HEK293 (cell line): ENCODE results near the gene ZDHHC14.

Experiments used
- CTCF ChIA-PET: fragments of 350-600 bp; formaldehyde crosslinking; extraction: SDS; loops from one replicate; lab custom pipeline; 2021; ENCODE audit warnings: antibody characterized with exemption; lab: Yijun Ruan, JAX
- POLR2A ChIA-PET: fragments of 300-600 bp; formaldehyde crosslinking; extraction: SDS; loops from one replicate; lab custom pipeline; 2020; ENCODE audit warnings: antibody characterized with exemption, inconsistent platforms; lab: Yijun Ruan, JAX
- H3K27ac ChIP-seq: fragments of 200-500 bp; sonication (Bioruptor generic); 2 replicates; pipeline ENCODE4 v1.5.1; 2014; ENCODE audit warnings: low read depth, low read length, control low read depth, inconsistent platforms; ENCODE audit errors: extremely low read depth
- H3K36me3 ChIP-seq, 2 experiments: fragments of 200-500 bp in 1 of 2; sonication (Bioruptor generic) in 1 of 2; 1 replicate in 1 of 2; 2 replicates in 1 of 2; pipeline ENCODE4 v1.5.1; 2014 to 2017; ENCODE audit warnings: inconsistent platforms in 2 of 2, low read length in 2 of 2; ENCODE audit not compliant: control insufficient read depth in 2 of 2, insufficient read depth in 1 of 2
- H3K4me1 ChIP-seq: fragments of 200-500 bp; sonication (Bioruptor generic); 2 replicates; pipeline ENCODE4 v1.5.1; 2014; ENCODE audit warnings: mild to moderate bottlenecking, low read length, inconsistent platforms; ENCODE audit not compliant: control insufficient read depth, insufficient read depth
- H3K4me3 ChIP-seq: 2 replicates; pipeline ENCODE4 v1.5.1; 2011; ENCODE audit warnings: low read depth, mild to moderate bottlenecking, control low read depth, low read length, moderate library complexity
- H3K9me3 ChIP-seq: fragments of 200-500 bp; sonication (Bioruptor generic); 2 replicates; pipeline ENCODE4 v1.5.1; 2014; ENCODE audit warnings: low read depth, low read length, inconsistent platforms; ENCODE audit not compliant: control insufficient read depth, insufficient read depth
- BCL11A ChIP-seq: fragments of 450-650 bp; formaldehyde crosslinking; IDR thresholded peaks from 2 replicates; pipeline ENCODE4 v1.5.1; 2016; ENCODE audit warnings: low read depth, missing biosample characterization, missing genetic modification characterization
- HOXD13 ChIP-seq: sonication (generic); formaldehyde crosslinking; IDR thresholded peaks from 2 replicates; pipeline ENCODE4 v1.8.0; 2022; ENCODE audit warnings: missing genetic modification reagents, borderline replicate concordance
- MEIS1 ChIP-seq: sonication (generic); formaldehyde crosslinking; IDR thresholded peaks from 2 replicates; pipeline ENCODE4 v1.8.1; 2022; ENCODE audit warnings: missing genetic modification reagents, mild to moderate bottlenecking, borderline replicate concordance
- MZF1 ChIP-seq: fragments of 450-650 bp; formaldehyde crosslinking; IDR thresholded peaks from 2 replicates; pipeline ENCODE4 v1.5.1; 2017; ENCODE audit warnings: missing biosample characterization, missing genetic modification characterization, borderline replicate concordance
- ZEB2 ChIP-seq: fragments of 450-650 bp; formaldehyde crosslinking; IDR thresholded peaks from 2 replicates; pipeline ENCODE4 v1.5.1; 2016; ENCODE audit warnings: missing biosample characterization, missing genetic modification characterization
- ZNF114 ChIP-seq: fragments of 450-650 bp; formaldehyde crosslinking; IDR thresholded peaks from 2 replicates; pipeline ENCODE4 v1.5.0; 2017; ENCODE audit warnings: missing biosample characterization, missing genetic modification characterization
- ZNF148 ChIP-seq: fragments of 450-650 bp; formaldehyde crosslinking; IDR thresholded peaks from 2 replicates; pipeline ENCODE4 v1.5.0; 2017; ENCODE audit warnings: missing biosample characterization, missing genetic modification characterization, borderline replicate concordance
- ZNF214 ChIP-seq: fragments of 450-650 bp; formaldehyde crosslinking; IDR thresholded peaks from 2 replicates; pipeline ENCODE4 v1.5.1; 2017; ENCODE audit warnings: missing biosample characterization, mild to moderate bottlenecking, missing genetic modification characterization, borderline replicate concordance
- ZNF26 ChIP-seq: fragments of 450-650 bp; formaldehyde crosslinking; IDR thresholded peaks from 2 replicates; pipeline ENCODE4 v1.5.1; 2016; ENCODE audit warnings: missing biosample characterization, missing genetic modification characterization
- ZNF426 ChIP-seq: fragments of 450-650 bp; formaldehyde crosslinking; IDR thresholded peaks from 2 replicates; pipeline ENCODE4 v1.5.1; 2017; ENCODE audit warnings: missing biosample characterization, missing genetic modification characterization, mild to moderate bottlenecking, inconsistent platforms, moderate library complexity
- ZNF473 ChIP-seq: fragments of 450-650 bp; formaldehyde crosslinking; IDR thresholded peaks from 2 replicates; pipeline ENCODE4 v1.5.1; 2017; ENCODE audit warnings: missing biosample characterization, missing genetic modification characterization
- ZNF530 ChIP-seq: fragments of 450-650 bp; formaldehyde crosslinking; IDR thresholded peaks from 2 replicates; pipeline ENCODE4 v1.5.1; 2016; ENCODE audit warnings: low read depth, missing biosample characterization, missing genetic modification characterization
- ZNF555 ChIP-seq: fragments of 450-650 bp; formaldehyde crosslinking; conservative IDR thresholded peaks from 2 replicates; pipeline ENCODE4 v1.5.1; 2017; ENCODE audit warnings: missing biosample characterization, mild to moderate bottlenecking, missing genetic modification characterization, inconsistent platforms
- ZNF596 ChIP-seq: fragments of 450-650 bp; IDR thresholded peaks from 2 replicates; pipeline ENCODE4 v1.5.0; 2018; ENCODE audit warnings: missing biosample characterization, mild to moderate bottlenecking, missing genetic modification characterization, moderate library complexity
- ZNF626 ChIP-seq: fragments of 450-650 bp; sonication (Bioruptor Pico); formaldehyde crosslinking; IDR thresholded peaks from 2 replicates; pipeline ENCODE4 v1.5.1; 2018; ENCODE audit warnings: missing biosample characterization, missing genetic modification characterization, inconsistent platforms
- ZNF677 ChIP-seq: fragments of 450-650 bp; IDR thresholded peaks from 2 replicates; pipeline ENCODE4 v1.5.0; 2018; ENCODE audit warnings: missing biosample characterization, mild to moderate bottlenecking, missing genetic modification characterization, moderate library complexity
- ZNF704 ChIP-seq: fragments of 450-650 bp; formaldehyde crosslinking; IDR thresholded peaks from 2 replicates; pipeline ENCODE4 v1.5.1; 2016; ENCODE audit warnings: missing biosample characterization, missing genetic modification characterization
- ZNF776 ChIP-seq: fragments of 450-650 bp; formaldehyde crosslinking; IDR thresholded peaks from 2 replicates; pipeline ENCODE4 v1.5.0; 2017; ENCODE audit warnings: missing biosample characterization, missing genetic modification characterization, borderline replicate concordance
- ZNF837 ChIP-seq: fragments of 450-650 bp; formaldehyde crosslinking; IDR thresholded peaks from 2 replicates; pipeline ENCODE4 v1.5.1; 2016; ENCODE audit warnings: missing biosample characterization, missing genetic modification characterization
- ZSCAN23 ChIP-seq: fragments of 450-650 bp; formaldehyde crosslinking; IDR thresholded peaks from 2 replicates; pipeline ENCODE4 v1.5.1; 2016; ENCODE audit warnings: missing biosample characterization, missing genetic modification characterization

ZDHHC14 gene

GRCh38 chr6:157411368-157411767 is 30.4 kb downstream of the ZDHHC14 start:
- Histone ChIP-seq H3K9me3 (no peaks in the 10 kb centered on the region), H3K36me3 (no peaks in the 10 kb centered on the region; a peak in 1 of 3 replicates), H3K4me1 (no peaks in the 10 kb centered on the region), H3K27ac (no peak overlapping the region), H3K4me3 (no peak overlapping the region)
- TF ChIP-seq ZNF530 (tag by site-specific recombination) (no peak), ZNF677 (tag by site-specific recombination) (no peak), ZNF704 (no peak), ZNF596 (tag by site-specific recombination) (no peak), ZNF114 (no peak), BCL11A (tag by site-specific recombination) (no peak), ZNF26 (tag by site-specific recombination) (no peak)
- ChIA-PET POLR2A (no interaction called here), CTCF (interaction anchor here (0.5 to 0.6 kb wide), 3 partner anchors 16 to 256 kb away, joined by 3 read pairs; no protein-coding TSS in a partner anchor)

GRCh38 chr6:157412791-157413190 is 31.8 kb downstream of the ZDHHC14 start:
- TF ChIP-seq ZNF148 (tag by site-specific recombination) (no peak), ZNF426 (no peak), ZSCAN23 (no peak)
- TF ChIP-seq, all 188 proteins: peak for 0
- Histone ChIP-seq H3K36me3 (no peaks in the 10 kb centered on the region; a peak in 1 of 3 replicates), H3K27ac (no peak overlapping the region), H3K4me3 (no peak overlapping the region), H3K4me1 (no peaks in the 10 kb centered on the region), H3K9me3 (no peaks in the 10 kb centered on the region)
- CTCF ChIA-PET, result no interaction called here
- POLR2A ChIA-PET, result no interaction called here

GRCh38 chr6:157420497-157420896 is 39.5 kb downstream of the ZDHHC14 start:
- no peaks in the 10 kb centered on the region for H3K4me1 ChIP-seq
- no peak for TF ChIP-seq ZNF776 (tag by site-specific recombination)
- TF ChIP-seq ZNF626 (tag by site-specific recombination), result no peak
- no peak for TF ChIP-seq ZNF473 (tag by site-specific recombination)
- no peak for TF ChIP-seq ZNF837 (tag by site-specific recombination)
- TF ChIP-seq MZF1 (tag by site-specific recombination), result no peak
- no peak for TF ChIP-seq MEIS1 (CRISPR knock-in tag)
- TF ChIP-seq ZEB2 (tag by site-specific recombination), result no peak
- no peak for TF ChIP-seq HOXD13 (CRISPR knock-in tag)
- TF ChIP-seq ZNF214 (tag by site-specific recombination), result no peak
- no peak for TF ChIP-seq ZNF555 (tag by site-specific recombination)
- no peaks in the 10 kb centered on the region for H3K9me3 ChIP-seq
- H3K4me3 ChIP-seq, result no peak overlapping the region
- POLR2A ChIA-PET, result no interaction called here
- CTCF ChIA-PET, result no interaction called here
- H3K27ac ChIP-seq, result no peak overlapping the region
- no peaks in the 10 kb centered on the region; a peak in 1 of 3 replicates for H3K36me3 ChIP-seq
